ENCODE data around the gene HDAC3. TPM values are rescaled to one million over a fixed set of nuclear protein-coding genes. Genes with fewer than 3 reads are reported as not detected.

The HDAC3 gene
- total and polyA plus RNA-seq, 11 donors = 24.5 to 39.0 (median 32.3) TPM

DNA sequence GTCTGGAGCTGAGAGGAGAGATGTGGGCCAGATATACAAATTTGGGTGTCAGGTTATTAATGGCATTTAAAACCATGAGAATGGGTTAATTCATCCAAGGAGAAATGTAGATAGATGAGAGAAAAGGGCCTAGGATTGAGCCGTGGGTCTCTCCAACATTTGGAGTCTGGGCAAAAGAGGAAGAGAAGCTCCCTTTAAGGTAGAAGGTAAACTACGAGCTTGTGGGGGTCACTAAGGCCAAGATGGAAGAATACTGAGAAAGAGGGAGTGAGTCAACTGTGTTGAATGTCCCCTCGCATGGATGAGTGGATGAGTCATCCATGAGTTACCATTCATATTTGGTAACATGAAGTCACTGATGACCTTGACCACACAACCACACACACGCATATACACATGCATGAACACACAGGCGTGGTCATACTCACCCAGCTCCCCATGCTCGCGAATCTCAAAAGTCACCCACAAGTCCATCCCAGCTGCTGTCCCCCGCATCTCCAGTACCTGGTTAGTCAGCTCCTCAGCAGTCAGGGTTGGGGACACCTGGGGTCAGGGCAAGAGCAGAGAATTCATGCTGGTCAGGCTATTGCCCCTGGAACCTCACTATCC lies 21.4 kb upstream of the HDAC3 start:
- ATAC-seq (no peak), DNase-seq (no peak)
- Histone ChIP-seq H3K27ac (no peak overlapping the region), H3K9me3 (no peaks in the 10 kb centered on the region), H3K4me1 (no peaks in the 10 kb centered on the region), H3K4me3 (no peak overlapping the region), H3K27me3 (no peaks in the 10 kb centered on the region), H3K36me3 (peaks cover 0 to 88% (median 65%) of the 10 kb centered on the region in 9 donors)
- no peak for TF ChIP-seq POLR2A (IDR thresholded peaks at IDR 0.05)
- TF ChIP-seq, protein P1, sequence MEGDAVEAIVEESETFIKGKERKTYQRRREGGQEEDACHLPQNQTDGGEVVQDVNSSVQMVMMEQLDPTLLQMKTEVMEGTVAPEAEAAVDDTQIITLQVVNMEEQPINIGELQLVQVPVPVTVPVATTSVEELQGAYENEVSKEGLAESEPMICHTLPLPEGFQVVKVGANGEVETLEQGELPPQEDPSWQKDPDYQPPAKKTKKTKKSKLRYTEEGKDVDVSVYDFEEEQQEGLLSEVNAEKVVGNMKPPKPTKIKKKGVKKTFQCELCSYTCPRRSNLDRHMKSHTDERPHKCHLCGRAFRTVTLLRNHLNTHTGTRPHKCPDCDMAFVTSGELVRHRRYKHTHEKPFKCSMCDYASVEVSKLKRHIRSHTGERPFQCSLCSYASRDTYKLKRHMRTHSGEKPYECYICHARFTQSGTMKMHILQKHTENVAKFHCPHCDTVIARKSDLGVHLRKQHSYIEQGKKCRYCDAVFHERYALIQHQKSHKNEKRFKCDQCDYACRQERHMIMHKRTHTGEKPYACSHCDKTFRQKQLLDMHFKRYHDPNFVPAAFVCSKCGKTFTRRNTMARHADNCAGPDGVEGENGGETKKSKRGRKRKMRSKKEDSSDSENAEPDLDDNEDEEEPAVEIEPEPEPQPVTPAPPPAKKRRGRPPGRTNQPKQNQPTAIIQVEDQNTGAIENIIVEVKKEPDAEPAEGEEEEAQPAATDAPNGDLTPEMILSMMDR (IDR thresholded peaks at IDR 0.05) = no peak
- intact Hi-C loops (cut with DNase I) = no loop called here
- 79 to 90% (median 84%) methylated on average over 8 of the region's 8 CpGs for WGBS, 4 donors

DNA sequence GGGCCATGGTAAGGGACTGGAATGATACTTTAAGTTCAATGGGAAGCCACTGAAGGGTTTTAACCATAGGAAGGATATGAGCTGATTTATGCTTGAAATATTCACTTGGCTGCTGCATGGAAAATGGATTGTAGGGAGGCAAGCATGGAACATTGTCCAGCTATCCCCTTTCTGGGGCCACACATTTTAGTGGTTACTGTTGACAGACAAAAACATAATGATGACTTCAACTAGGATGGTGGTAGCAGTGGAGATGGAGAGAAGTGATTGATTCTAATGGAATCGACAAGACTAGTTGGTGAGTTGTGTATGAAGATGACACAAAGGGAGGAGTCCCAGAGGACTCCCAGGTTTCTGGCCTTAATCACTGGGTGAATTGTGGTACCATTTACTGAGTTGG lies 20.8 kb upstream of the HDAC3 start:
- Histone ChIP-seq H3K4me3 (no peak overlapping the region), H3K9me3 (no peaks in the 10 kb centered on the region), H3K27me3 (no peaks in the 10 kb centered on the region), H3K36me3 (peaks cover 0 to 81% (median 65%) of the 10 kb centered on the region in 9 donors), H3K27ac (no peak overlapping the region), H3K4me1 (no peaks in the 10 kb centered on the region)
- intact Hi-C loops (cut with DNase I) = no loop called here
- TF ChIP-seq, protein P1 (IDR thresholded peaks at IDR 0.05) = no peak
- TF ChIP-seq POLR2A (IDR thresholded peaks at IDR 0.05) = no peak
- no peak for ATAC-seq
- no peak for DNase-seq
- WGBS, 4 donors = 87 to 97% (median 92%) methylated on average over 1 of the region's 1 CpG

DNA sequence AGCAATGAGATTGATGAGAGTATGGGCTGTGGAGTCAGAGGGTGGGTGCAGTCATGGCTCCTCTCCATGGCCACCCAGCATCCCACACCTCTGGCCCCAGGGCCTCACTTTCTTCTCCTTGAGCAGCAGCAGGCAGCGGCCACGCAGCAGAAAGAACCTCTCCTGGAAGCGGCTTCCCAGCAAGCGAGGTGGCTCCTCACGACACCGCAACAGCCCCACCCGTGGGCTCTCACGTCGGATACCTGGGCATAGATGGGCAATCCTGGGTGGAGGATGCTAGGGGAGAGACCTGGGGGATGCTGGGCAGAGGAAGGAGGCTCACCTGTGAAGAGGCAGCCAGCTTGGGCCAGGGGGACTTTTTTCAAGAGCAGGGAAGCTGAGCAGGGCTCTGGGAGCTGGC lies 19.7 kb upstream of the HDAC3 start:
- Histone ChIP-seq H3K4me3 (no peak overlapping the region), H3K9me3 (no peaks in the 10 kb centered on the region), H3K27me3 (no peaks in the 10 kb centered on the region), H3K36me3 (peaks cover 0 to 71% (median 58%) of the 10 kb centered on the region in 9 donors), H3K4me1 (peaks cover 0 to 6% (median 4%) of the 10 kb centered on the region in 12 donors), H3K27ac (no peak overlapping the region)
- no peak for ATAC-seq
- intact Hi-C loops (cut with DNase I) = no loop called here
- no peak for DNase-seq
- no peak for TF ChIP-seq POLR2A (IDR thresholded peaks at IDR 0.05)
- TF ChIP-seq, protein P1 (IDR thresholded peaks at IDR 0.05) = no peak
- WGBS, 4 donors = 93 to 96% (median 93%) methylated on average over 9 of the region's 9 CpGs

DNA sequence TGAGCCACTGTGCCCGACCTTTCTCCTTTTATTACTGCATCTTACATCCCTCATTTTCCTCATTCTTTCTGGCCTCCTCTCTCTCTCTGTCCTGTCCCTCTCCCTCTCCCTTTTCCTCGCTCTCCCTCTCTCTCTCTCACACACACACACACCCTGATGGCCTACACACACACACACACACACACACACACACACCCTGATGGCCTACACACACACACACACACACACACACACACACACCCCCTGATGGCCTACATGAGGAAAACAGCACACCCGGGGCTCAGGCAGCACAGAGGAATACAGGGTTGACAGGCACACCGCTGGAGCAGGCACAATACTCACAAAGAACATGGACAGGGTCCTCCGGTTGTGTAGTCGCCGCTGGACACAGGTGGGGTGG lies 18.4 kb upstream of the HDAC3 start:
- intact Hi-C loops (cut with DNase I) = no loop called here
- DNase-seq = no peak
- Histone ChIP-seq H3K36me3 (peaks cover 0 to 62% (median 50%) of the 10 kb centered on the region in 9 donors), H3K27me3 (no peaks in the 10 kb centered on the region), H3K9me3 (no peaks in the 10 kb centered on the region), H3K27ac (no peak overlapping the region), H3K4me1 (peaks cover 0 to 16% (median 11%) of the 10 kb centered on the region in 12 donors), H3K4me3 (no peak overlapping the region)
- 88 to 96% (median 89%) methylated on average over 7 of the region's 7 CpGs for WGBS, 4 donors
- no peak for ATAC-seq
- TF ChIP-seq, protein P1 (IDR thresholded peaks at IDR 0.05) = no peak
- TF ChIP-seq POLR2A (IDR thresholded peaks at IDR 0.05) = no peak

Measured in heart left ventricle (tissue), 16 donors.